ENCODE measurements around the gene CLEC4M.
"Not testable (repeated sequence)": the region's sequence is repeated elsewhere in the genome, so short reads cannot be mapped to it uniquely, and the experiment has no call there.

CLEC4M gene

DNA sequence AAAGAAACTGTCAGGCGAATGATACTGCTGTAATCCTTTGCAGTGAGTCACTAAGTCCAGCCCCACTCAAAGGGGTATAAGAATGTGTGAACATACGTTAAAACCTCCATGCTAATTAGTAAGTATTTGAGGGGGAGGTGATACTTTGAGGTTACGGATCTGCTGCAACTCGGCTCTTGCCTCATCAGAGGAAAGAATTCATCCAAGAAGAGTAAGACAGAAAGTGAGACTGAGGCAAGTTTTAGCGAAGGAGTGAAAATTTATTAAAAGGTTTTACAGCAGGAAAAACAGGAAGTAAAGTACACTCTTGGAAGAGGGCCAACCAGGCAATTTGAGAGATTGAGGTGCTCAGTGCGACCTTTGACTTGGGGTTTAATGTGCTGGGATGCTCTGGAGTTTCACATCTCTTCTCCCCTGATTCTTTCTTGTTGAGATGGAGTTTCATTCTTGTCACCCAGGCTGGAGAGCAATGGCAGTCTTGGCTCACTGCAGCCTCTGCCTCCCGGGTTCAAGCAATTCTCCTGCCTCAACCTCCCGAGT is 9.8 kb downstream of the CLEC4M start:
- DNase-seq (ENCODE audit: low read depth in 3 of 3, low spot score in 1 of 3), result no peak

DNA sequence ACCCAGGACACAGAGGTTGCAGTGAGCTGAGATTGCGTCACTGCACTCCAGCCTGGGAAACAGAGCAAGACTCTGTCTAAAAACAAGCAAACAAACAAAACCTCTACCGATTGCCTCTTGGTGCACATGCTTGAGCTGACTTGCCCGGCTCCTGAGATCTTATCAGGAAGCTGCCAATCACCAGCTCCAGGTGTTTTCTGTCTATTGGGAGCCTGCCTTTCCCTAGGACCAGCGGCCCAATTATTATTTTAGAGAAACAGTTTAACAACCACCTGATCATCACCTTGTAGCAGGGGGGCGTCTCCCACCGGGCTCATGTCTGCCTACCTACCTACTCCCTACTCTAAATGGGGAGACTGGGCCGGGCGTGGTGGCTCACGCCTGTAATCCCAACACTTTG is 10.8 kb downstream of the CLEC4M start:
- DNase-seq (ENCODE audit: low read depth in 3 of 3, low spot score in 1 of 3), result no peak

DNA sequence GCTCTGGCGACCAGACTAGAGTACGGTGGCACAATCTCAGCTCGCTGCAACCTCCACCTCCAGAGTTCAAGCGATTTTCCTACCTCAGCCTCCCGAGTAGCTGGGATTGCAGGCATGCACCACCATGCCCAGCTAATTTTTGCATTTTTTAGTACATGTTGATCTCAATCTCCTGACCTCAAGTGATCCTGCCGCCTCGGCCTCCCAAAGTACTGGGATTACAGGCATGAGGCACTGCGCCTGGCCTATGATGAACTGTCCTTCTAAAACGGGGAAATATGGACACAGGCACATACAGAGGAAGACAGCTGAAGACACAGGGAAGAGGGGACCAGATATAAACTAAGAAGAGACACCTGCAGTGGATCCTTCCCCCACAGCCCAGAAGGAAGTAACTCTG is 12.7 kb downstream of the CLEC4M start:
- no peak for DNase-seq (ENCODE audit: low read depth in 3 of 3, low spot score in 1 of 3)

DNA sequence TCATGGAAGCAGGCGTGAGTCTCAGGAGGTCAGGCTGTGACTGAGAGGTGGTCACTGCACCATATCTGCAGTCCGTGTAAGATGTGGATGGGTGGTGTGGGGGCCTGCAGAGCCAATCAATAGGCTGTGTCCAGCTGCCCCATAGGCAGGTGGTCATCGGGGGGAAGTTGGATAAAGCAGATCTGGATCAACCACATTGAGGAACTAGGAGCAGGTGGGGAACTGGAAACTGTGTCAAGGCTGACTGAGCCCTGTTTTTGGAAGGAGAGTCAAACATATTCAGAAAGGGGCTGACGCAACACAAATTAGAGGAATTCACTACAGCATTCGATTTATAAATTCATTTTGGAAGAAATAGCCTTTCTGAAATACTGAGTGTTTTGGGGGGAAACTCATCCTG is 15.0 kb downstream of the CLEC4M start:
- no peak for DNase-seq (ENCODE audit: low read depth in 3 of 3, low spot score in 1 of 3)

DNA sequence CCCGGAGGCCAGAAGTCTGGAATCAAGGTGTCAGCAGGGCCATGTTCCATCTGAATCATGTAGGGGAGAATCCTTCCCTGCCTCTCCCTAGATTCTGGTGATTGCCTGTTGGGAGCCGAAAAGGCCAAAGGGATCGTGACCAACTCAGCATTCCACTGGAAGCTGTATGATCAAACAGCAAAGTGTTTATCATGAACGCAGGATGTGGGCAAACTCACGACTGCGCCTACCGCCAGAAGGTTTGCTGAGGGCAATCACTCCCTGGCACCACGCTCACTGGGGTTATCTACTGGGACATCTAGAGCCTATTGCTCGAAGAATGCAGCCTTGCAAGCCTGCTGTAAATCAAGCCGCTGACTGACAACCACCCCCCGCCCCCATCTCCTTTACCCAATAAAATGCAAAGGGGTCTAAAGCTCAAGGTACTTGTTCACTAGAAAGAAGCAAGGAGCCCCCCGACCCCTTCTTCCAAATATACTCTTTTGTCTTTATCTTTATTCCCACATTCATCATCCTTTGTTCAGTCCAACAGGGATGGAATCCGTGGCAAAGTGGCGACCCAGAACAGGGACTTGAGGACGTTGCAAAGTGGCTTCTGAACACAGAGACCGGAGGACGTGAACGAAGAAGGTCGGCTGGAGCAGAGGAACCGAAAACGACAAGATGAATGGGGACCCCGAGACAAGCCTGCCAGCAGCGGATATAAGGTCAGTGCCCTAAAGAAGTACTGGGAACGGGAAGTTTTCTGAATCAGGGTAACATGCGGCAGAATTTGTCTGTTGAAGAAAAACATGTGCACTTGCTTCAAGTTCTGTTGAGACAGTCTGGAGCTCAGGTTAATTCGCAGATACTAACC is 16.8 kb downstream of the CLEC4M start:
- no peak for DNase-seq (ENCODE audit: low read depth in 3 of 3, low spot score in 1 of 3)

DNA sequence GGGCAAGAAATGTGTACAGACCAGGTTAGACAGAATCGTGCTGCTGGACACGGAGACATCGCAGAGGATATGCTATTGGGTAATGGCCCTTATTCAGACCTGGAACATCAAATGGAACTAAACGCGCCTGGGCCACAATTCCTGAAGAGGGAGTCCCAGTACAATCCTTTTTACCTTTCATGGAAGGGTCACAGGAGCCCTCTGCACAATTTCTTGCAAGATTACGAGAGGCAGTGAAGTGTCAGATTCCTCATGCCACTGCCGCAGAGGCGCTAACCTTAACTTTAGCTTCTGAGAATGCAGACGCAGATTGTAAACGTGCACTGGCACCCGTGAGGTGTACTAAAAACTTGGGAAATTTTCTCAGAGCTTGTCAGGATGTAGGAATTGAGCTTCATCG is 18.1 kb downstream of the CLEC4M start:
- no peak for DNase-seq (ENCODE audit: low read depth in 3 of 3, low spot score in 1 of 3)

DNA sequence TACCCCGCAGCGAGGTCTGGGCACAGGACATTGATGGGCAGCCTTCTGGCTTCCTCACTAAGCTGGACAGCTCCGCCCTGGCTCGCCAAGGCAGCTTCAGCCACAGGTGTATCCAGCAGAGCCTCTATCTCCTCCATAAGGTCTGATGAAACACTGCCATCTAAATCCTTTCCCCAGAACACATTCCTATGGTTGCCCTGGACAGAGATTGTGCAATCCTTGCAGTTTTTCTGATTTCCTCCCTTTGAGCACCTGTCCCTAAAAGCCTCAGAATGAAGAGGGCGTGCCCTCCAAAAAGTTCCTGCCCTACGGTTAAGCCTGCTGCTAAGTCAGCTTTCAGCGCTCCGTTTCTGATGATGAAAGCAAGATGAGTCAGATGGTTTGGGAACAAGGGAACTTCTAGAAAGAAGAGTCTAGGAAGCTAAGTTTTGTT is 21.0 kb downstream of the CLEC4M start:
- DNase-seq (ENCODE audit: low read depth in 3 of 3, low spot score in 1 of 3), result no peak

DNA sequence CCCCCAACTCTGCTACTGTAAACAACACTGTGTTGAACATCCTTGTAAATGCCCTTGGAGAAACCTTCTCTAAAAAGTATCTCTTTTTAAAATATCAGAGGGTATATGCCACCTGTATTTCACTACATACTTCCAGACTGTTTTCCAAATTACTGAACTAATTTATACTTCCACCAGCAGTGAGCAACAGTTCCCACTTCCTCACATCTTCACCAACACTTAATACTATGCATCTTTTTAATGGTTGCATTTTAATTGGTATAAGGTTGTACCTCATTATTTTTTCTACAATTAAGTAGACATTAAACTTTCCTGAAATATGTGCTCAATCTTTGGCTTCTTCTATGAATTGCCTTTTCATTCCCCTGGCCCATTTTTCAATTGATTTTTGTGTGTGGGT is 21.8 kb downstream of the CLEC4M start:
- no peak for DNase-seq (ENCODE audit: low read depth in 3 of 3, low spot score in 1 of 3)

DNA sequence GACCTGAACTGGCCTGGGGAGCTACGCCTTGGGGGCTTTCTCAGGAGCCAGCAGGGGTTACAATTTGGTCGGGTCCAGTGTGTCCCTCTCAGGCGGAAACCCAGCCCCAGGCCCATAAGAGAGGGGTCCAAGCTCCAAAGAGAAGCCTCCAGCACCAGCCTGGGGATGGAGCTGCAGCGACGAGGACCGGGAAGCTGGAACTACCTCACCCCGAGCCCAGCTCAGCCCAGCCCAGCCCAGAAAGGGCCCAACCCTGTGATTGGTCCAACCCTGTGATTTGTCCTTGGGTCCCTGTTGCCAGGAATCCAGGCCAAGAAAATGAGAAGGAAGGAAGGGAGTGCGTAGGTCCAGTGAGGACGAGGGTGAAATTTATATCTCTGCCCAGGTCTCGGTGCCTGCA is 24.1 kb downstream of the CLEC4M start:
- no peak for DNase-seq (ENCODE audit: low read depth in 3 of 3, low spot score in 1 of 3)

DNA sequence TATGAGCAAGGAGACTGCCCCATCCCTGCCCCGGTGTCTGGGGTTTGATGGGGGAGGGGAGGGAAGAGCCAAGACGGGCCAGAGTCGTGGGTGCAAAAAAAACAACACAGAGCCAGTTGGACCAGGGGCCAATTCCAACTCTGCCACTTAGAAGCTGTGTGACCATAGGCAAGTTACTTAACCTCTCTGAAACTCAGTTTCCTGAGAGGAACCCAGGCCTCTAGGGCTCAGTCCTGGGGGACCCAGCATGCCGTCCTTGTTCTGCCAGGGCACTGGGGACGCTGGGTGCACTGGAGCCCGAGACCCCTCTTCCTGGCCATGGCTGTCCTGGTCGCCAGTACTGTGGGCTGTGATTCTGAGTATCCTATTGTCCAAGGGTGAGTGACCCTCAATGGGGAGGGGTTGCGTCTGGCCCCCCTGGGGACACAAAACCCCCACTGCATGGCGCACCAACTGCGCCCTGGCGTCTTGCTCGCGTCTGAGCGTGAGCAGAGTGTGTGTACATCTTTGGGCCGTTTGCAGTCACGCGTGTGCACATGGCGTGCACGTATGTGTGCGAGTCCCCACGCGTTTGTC is 24.6 kb downstream of the CLEC4M start:
- DNase-seq (ENCODE audit: low read depth in 3 of 3, low spot score in 1 of 3), result no peak

DNA sequence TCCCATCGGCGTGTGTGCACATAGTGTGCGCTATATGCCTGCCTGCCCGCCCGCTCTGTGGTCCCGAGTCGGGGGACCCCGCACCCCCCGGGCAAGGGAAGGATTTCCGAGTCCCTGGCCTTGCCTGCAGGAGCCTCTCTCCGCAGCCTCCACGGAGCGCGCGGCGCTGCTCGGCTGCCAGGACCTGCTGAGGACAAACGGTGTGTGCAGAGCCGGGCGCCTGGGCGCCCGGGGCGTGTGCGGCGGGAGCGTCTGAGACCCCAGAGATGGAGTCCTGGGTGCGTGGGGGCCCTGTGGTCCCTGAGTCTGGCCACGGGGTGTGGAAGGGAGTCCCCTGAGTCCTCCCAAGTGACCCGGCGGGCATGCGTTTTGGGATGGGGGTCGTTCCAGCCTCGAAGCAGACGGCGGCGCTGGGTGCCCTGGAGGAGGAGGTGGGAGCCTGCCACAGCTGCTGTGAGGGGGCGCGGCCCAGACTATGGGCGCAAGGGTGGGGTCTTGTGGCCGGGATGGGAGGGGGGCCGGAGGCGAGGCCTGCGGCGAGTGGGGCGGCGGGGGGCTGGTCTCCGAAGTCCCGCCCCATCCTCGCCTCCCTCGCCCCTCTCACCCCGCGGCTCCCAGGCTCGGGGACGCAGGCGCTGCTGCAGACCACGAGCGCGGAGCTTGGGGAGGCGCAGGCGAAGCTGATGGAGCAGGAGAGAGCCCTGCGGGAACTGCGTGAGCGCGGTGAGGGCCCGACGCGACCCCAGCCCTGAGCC is 25.3 kb downstream of the CLEC4M start:
- DNase-seq (ENCODE audit: low read depth in 3 of 3, low spot score in 1 of 3), result no peak

DNA sequence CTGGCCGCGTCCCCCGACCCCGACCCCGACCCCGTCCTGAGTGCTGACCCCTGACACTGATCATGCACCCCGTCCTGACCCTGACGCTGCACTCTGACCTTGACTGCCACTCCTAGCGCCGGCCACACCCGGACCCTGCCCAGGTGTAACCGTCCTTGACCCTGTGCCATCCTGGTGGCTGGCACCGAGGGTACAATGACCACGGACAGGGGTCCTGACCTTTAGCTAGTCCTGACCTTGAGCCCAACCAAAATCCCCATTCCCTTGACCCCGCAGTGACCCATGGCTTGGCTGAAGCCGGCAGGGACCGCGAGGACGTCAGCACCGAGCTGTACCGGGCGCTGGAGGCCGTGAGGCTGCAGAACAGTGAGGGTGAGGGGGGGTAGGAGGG is 25.9 kb downstream of the CLEC4M start:
- DNase-seq (ENCODE audit: low read depth in 3 of 3, low spot score in 1 of 3), result no peak

DNA sequence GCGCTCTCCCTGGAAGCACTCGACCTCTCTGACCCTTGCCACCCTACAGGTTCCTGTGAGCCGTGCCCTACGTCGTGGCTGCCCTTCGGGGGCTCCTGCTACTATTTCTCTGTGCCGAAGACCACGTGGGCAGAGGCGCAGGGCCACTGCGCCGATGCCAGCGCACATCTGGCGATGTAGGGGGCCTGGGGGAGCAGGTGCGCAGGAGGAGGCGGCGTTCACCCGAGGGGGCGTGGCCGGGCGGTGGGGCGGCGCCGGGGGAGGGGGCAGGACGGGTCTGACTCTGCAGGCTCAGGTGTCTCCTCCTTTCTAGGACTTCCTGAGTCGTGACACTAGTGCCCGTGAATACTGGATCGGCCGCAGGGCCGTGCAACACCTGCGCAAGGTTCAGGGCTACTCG is 26.4 kb downstream of the CLEC4M start:
- peak in 2 of 3 donors; percentile 7 to 24 for DNase-seq (ENCODE audit: low read depth in 3 of 3, low spot score in 1 of 3)

DNA sequence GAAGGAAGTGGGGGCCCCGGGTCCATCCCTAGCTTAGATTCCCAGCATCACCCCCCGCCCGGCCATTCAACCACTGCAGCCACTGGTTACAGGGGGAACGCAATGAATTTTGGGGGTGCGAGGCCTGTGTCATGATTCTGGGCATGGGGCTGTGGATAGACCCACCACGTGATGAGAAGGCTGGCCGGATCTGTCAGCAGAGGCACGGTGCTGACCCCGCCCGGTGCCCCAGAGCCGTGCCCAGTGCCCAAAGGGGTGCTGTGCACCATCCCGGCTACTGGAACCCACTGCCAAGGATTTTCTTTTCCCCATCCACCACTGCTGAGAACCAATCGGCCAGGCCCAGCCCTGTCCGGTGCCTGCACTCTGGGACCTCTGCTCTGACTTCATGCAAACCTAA is 27.4 kb downstream of the CLEC4M start:
- DNase-seq (ENCODE audit: low read depth in 3 of 3, low spot score in 1 of 3), result no peak

DNA sequence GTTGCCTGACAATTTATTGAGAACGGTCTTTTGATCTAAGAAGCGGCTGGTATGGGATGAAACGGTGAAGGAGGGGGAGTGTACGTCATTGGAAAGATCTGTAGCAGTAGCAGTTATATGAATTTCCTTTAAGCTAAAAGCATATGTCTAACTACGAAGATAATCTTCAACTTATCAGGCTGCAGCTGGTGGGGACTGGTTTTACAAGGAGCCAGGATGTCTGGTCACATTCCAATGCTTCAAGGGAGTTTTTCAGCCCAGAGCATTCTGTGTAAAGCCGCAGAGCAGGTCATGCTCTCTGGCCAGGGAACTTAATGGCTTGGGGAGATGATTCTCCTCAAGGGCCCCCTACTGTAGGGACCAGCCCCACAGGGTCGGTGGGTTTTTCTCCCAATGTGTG is 29.2 kb downstream of the CLEC4M start:
- no peak for DNase-seq (ENCODE audit: low read depth in 3 of 3, low spot score in 1 of 3)

DNA sequence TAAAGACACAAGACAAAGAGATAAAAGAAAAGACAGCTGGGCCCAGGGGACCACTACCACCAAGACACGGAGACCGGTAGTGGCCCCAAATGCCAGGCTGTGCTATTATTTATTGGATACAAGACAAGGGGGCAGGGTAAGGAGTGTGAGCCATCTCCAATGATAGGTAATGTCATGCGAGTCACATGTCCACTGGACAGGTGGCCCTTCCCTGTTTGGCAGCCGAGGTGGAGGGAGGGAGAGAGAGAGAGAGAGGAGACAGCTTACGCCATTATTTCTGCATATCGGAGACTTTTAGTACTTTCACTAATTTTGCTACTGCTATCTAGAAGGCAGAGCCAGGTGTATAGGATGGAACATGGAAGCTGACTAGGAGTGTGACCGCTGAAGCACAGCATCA is 29.7 kb downstream of the CLEC4M start:
- DNase-seq (ENCODE audit: low read depth in 3 of 3, low spot score in 1 of 3), result not testable (repeated sequence)

DNA sequence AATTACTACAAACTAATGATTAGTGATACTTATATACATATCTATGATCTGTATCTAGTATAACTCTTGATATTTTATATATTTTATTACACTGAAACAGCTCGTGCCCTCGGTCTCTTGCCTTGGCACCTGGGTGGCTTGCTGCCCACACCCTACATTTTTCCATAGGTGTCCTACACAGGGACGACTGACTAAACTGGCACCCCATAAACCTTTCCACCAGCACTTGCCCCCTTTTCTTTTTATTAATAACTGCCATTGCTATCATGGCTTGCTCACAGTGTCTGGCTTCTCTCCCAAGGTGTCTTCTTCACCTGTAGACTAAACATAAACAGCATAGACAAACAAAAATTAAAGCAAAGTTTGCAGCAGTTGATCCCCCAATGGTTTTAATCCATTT is 30.4 kb downstream of the CLEC4M start:
- no peak for DNase-seq (ENCODE audit: low read depth in 3 of 3, low spot score in 1 of 3)

DNA sequence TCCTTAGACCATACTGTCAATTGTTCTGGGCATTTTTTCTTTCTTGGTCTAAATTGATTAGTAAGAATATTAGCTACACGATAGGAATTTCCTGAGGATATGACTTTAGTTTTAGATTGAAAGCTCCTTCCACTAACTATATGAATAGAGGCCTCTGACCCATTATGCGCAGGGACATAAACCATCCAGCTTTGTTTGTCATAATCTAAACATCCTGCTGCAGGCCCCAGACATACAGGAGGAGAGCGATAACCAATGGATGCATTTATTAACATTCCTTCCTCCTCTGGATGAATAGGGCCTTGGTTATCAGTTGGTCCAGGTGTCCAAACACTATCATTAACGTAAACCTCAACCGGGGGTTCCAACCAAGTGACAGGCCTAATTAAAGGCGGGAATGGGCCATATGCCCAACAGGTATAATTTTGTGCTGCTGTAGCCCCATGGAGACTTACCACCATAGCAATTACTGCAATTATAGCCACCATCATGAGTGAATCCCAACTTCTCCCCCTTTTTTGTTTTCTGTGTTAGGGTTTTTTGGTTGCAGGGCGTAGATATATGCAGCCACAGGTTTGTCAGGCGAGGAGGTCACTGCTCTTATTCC is 32.6 kb downstream of the CLEC4M start:
- no peak for DNase-seq (ENCODE audit: low read depth in 3 of 3, low spot score in 1 of 3)

DNA sequence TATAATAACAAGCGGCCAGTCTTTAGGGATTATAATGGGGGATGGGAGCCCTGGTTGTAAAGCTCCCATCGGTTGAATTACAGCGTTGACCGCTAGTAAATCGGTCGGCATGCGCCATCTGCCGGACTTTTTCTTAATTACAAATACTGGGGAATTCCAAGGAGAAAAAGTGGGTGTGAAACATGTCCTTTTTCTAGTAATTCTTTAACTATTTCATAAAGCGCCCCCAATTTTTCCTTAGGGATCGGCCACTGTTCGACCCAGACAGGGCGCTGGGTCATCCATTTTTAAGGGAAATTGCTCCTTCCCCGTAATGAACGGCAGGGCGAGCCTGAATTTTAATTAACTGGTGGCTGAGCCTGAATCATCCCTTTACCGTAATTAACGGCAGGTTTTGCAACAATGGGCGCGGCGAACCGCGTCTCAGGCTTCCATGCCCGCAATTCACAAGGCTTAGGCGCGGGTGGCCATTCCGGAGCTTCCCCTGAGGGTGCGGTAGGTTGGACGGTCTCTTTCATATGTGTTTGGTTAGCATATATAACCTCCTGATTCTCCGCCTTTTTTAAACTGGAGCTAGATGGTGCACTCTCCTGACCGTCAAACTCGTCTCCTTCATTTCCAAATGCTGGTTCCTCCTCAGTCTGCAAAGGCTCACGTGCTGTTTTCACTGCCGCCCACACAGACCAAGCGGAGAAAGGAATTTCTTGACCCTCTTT is 36.8 kb downstream of the CLEC4M start:
- DNase-seq (ENCODE audit: low read depth in 3 of 3, low spot score in 1 of 3), result peak in 2 of 3 donors; percentile 16 to 33

DNA sequence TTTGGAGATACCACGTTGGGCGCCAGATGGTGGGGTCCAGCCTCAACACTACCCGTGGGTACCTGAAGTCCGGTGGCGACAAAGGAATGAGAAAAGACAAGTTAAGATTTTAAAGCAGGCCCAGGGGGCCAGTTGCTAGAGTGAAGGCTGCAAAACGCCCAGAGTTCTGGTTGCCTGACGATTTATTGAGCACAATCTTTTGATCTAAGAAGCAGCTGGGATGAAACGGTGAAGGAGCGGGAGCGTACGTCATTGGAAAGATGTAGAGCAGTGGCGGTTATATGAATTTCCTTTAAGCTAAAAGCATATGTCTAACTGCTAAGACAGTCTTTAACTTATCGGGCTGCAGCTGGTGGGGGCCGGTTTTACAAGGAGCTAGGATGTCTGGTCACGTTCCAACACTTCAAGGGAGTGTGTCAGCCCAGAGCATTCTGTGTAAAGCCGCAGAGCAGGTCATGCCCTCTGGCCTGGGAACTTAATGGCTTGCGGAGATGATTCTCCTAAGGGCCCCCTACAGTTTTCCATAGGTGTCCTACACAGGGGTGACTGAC is 38.1 kb downstream of the CLEC4M start:
- DNase-seq (ENCODE audit: low read depth in 3 of 3, low spot score in 1 of 3), result no peak

DNA sequence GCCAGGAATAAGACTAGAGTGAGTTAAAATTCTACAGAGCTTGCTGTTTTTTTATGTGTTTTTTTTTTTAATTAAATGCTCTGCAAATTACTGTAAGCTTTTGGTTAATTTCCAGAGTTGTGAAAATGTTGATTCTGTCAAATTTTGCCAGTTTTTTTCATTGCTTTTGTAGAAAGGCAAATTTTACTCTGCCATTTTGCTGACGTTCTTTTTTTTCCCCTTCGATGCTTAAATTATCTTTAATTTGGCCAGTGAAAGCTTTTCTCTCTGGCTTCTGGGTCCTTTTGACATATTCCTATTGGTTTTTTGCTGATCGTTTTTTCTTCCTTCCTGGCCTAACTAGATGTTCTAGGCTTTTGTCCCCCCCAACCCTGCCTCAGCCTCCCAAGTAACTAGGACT is 43.2 kb downstream of the CLEC4M start:
- no peak for DNase-seq (ENCODE audit: low read depth in 3 of 3, low spot score in 1 of 3)
